HEK293 (cell line): ENCODE measurements around the gene PCBP3.

Experiments used
- FEZF1 ChIP-seq: fragments of 450-650 bp; formaldehyde crosslinking; IDR thresholded peaks from 2 replicates; pipeline ENCODE4 v1.5.1; 2016; ENCODE audit warnings: missing biosample characterization, missing genetic modification characterization
- GLI4 ChIP-seq: fragments of 450-650 bp; formaldehyde crosslinking; IDR thresholded peaks from 2 replicates; pipeline ENCODE4 v1.5.1; 2016; ENCODE audit warnings: missing biosample characterization, missing genetic modification characterization
- KLF1 ChIP-seq: fragments of 450-650 bp; formaldehyde crosslinking; IDR thresholded peaks from 2 replicates; pipeline ENCODE4 v1.5.1; 2016; ENCODE audit warnings: missing biosample characterization, missing genetic modification characterization
- PRDM1 ChIP-seq: fragments of 450-650 bp; formaldehyde crosslinking; IDR thresholded peaks from 2 replicates; pipeline ENCODE4; 2016; ENCODE audit warnings: missing biosample characterization, missing genetic modification characterization
- SP7 ChIP-seq: fragments of 450-650 bp; formaldehyde crosslinking; IDR thresholded peaks from 2 replicates; pipeline ENCODE4 v1.5.1; 2016; ENCODE audit warnings: missing biosample characterization, missing genetic modification characterization
- ZBTB7A ChIP-seq: fragments of 450-650 bp; formaldehyde crosslinking; IDR thresholded peaks from 2 replicates; pipeline ENCODE4 v1.5.1; 2016; ENCODE audit warnings: low read depth, missing biosample characterization, missing genetic modification characterization
- ZEB2 ChIP-seq: fragments of 450-650 bp; formaldehyde crosslinking; IDR thresholded peaks from 2 replicates; pipeline ENCODE4 v1.5.1; 2016; ENCODE audit warnings: missing biosample characterization, missing genetic modification characterization
- ZFP41 ChIP-seq: fragments of 450-650 bp; formaldehyde crosslinking; IDR thresholded peaks from 2 replicates; pipeline ENCODE4 v1.5.1; 2016; ENCODE audit warnings: missing biosample characterization, missing genetic modification characterization, borderline replicate concordance
- ZNF23 ChIP-seq: fragments of 450-650 bp; formaldehyde crosslinking; IDR thresholded peaks from 2 replicates; pipeline ENCODE4 v1.5.1; 2016; ENCODE audit warnings: missing biosample characterization, missing genetic modification characterization, borderline replicate concordance
- ZNF274 ChIP-seq, 2 experiments: fragments of 200-500 bp in 1 of 2; fragments of 450-650 bp in 1 of 2; sonication (Bioruptor generic) in 1 of 2; formaldehyde crosslinking in 1 of 2; IDR thresholded peaks; 2 replicates each; pipeline versions ENCODE4 v1.5.1 to v1.6.1; 2014 to 2016; ENCODE audit warnings: borderline replicate concordance in 1 of 2, inconsistent platforms in 1 of 2, low read length in 1 of 2, missing biosample characterization in 1 of 2, missing genetic modification characterization in 1 of 2
- ZNF335 ChIP-seq: fragments of 450-650 bp; formaldehyde crosslinking; conservative IDR thresholded peaks from 2 replicates; pipeline ENCODE4 v1.5.1; 2016; ENCODE audit warnings: missing biosample characterization, missing genetic modification characterization
- ZNF350 ChIP-seq: fragments of 450-650 bp; formaldehyde crosslinking; IDR thresholded peaks from 2 replicates; pipeline ENCODE4 v1.5.0; 2017; ENCODE audit warnings: missing biosample characterization, mild to moderate bottlenecking, missing genetic modification characterization
- ZNF366 ChIP-seq: fragments of 450-650 bp; formaldehyde crosslinking; conservative IDR thresholded peaks from 2 replicates; pipeline ENCODE4 v1.5.1; 2016; ENCODE audit warnings: missing biosample characterization, missing genetic modification characterization
- ZNF37A ChIP-seq: fragments of 450-650 bp; IDR thresholded peaks from 2 replicates; pipeline ENCODE4 v1.5.1; 2018; ENCODE audit warnings: missing biosample characterization, missing genetic modification characterization
- ZNF394 ChIP-seq: fragments of 450-650 bp; formaldehyde crosslinking; IDR thresholded peaks from 2 replicates; pipeline ENCODE4 v1.5.1; 2016; ENCODE audit warnings: missing biosample characterization, missing genetic modification characterization, mild to moderate bottlenecking, moderate library complexity, borderline replicate concordance
- ZNF48 ChIP-seq: fragments of 450-650 bp; formaldehyde crosslinking; IDR thresholded peaks from 2 replicates; pipeline ENCODE4 v1.5.1; 2016; ENCODE audit warnings: missing biosample characterization, missing genetic modification characterization
- ZNF514 ChIP-seq: fragments of 450-650 bp; formaldehyde crosslinking; IDR thresholded peaks from 2 replicates; pipeline ENCODE4 v1.5.1; 2016; ENCODE audit warnings: missing biosample characterization, missing genetic modification characterization
- ZNF623 ChIP-seq: fragments of 450-650 bp; formaldehyde crosslinking; IDR thresholded peaks from 2 replicates; pipeline ENCODE4 v1.5.1; 2016; ENCODE audit warnings: missing biosample characterization, missing genetic modification characterization
- ZNF701 ChIP-seq: fragments of 450-650 bp; formaldehyde crosslinking; IDR thresholded peaks from 2 replicates; pipeline ENCODE4 v1.5.1; 2016; ENCODE audit warnings: missing biosample characterization, missing genetic modification characterization
- ZNF707 ChIP-seq: fragments of 450-650 bp; formaldehyde crosslinking; IDR thresholded peaks from 2 replicates; pipeline ENCODE4 v1.5.1; 2016; ENCODE audit warnings: missing biosample characterization, missing genetic modification characterization
- ZNF747 ChIP-seq: fragments of 450-650 bp; formaldehyde crosslinking; IDR thresholded peaks from 2 replicates; pipeline ENCODE4 v1.5.1; 2016; ENCODE audit warnings: missing biosample characterization, missing genetic modification characterization
- ZNF791 ChIP-seq: fragments of 450-650 bp; formaldehyde crosslinking; IDR thresholded peaks from 2 replicates; pipeline ENCODE4 v1.5.1; 2016; ENCODE audit warnings: missing biosample characterization, missing genetic modification characterization
- TF ChIP-seq, protein P1 (sequence below): fragments of 450-650 bp; formaldehyde crosslinking; IDR thresholded peaks from 2 replicates; pipeline ENCODE4 v1.5.1; 2016; ENCODE audit warnings: missing biosample characterization, missing genetic modification characterization, borderline replicate concordance
- TF ChIP-seq, protein P2 (sequence below): fragments of 450-650 bp; formaldehyde crosslinking; IDR thresholded peaks from 2 replicates; pipeline ENCODE4 v1.5.1; 2016; ENCODE audit warnings: missing biosample characterization, missing genetic modification characterization, borderline replicate concordance
- TF ChIP-seq, protein P3 (sequence below): fragments of 450-650 bp; formaldehyde crosslinking; conservative IDR thresholded peaks from 2 replicates; pipeline ENCODE4 v1.5.1; 2016; ENCODE audit warnings: low read depth, missing biosample characterization, missing genetic modification characterization
- TF ChIP-seq, protein P4 (sequence below): fragments of 450-650 bp; formaldehyde crosslinking; optimal IDR thresholded peaks from 2 replicates; pipeline ENCODE3; 2016; ENCODE audit warnings: missing biosample characterization, mild to moderate bottlenecking, missing genetic modification characterization

Gene PCBP3

DNA sequence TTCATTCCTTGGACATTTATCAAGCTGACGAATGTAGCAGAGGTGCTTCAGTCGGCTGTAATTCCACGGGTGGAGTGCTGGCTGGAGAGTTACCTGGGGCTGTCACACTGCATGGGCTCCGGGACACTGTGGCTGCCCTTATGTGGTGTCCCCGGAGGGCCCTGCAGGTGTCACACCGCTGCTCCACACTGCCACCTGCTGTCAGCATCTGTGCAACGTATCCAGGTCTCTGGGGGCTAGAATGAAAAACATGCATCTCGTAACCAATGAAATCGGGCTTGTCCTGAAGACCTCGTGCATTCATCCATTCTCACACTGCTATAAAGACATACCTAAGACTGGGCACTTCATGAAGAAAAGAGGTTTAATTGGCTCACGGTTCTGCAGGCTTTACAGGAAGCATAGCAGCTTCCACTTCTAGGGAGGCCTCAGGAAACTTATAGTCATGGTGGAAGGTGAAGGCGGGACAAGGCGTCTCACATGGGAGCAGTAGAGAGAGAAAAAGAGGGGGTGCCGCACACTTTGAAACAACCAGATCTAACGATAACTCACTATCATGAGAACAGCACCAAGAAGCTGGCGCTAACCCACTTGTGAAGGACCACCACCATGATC, 46.7 kb upstream of the PCBP3 start (continued):
- TF ChIP-seq ZNF514 (no peak), ZNF23 (tag by site-specific recombination) (no peak), ZBTB7A (tag by site-specific recombination) (no peak), ZNF623 (tag by site-specific recombination) (no peak), ZNF747 (tag by site-specific recombination) (no peak), ZNF366 (tag by site-specific recombination) (no peak), ZFP41 (tag by site-specific recombination) (no peak), ZNF37A (tag by site-specific recombination) (no peak), ZNF791 (tag by site-specific recombination) (no peak), FEZF1 (tag by site-specific recombination) (no peak), GLI4 (no peak), KLF1 (tag by site-specific recombination) (no peak), ZNF701 (tag by site-specific recombination) (no peak), ZNF48 (tag by site-specific recombination) (no peak), SP7 (tag by site-specific recombination) (0 out of 2 replicates have a peak, but pooled peaks have one; percentile 41), ZNF707 (tag by site-specific recombination) (no peak), ZNF394 (no peak), ZNF350 (tag by site-specific recombination) (no peak), ZEB2 (tag by site-specific recombination) (peak; percentile 66; the same call in 1 of the 2 replicates), ZNF335 (tag by site-specific recombination) (no peak), PRDM1 (tag by site-specific recombination) (no peak), ZNF274 (IDR thresholded peaks at IDR 0.05; ENCODE audit: low read length) (no peak), ZNF274 (tag by site-specific recombination; IDR thresholded peaks at IDR 0.05; ENCODE audit: borderline replicate concordance) (no peak)
- TF ChIP-seq, protein P1, sequence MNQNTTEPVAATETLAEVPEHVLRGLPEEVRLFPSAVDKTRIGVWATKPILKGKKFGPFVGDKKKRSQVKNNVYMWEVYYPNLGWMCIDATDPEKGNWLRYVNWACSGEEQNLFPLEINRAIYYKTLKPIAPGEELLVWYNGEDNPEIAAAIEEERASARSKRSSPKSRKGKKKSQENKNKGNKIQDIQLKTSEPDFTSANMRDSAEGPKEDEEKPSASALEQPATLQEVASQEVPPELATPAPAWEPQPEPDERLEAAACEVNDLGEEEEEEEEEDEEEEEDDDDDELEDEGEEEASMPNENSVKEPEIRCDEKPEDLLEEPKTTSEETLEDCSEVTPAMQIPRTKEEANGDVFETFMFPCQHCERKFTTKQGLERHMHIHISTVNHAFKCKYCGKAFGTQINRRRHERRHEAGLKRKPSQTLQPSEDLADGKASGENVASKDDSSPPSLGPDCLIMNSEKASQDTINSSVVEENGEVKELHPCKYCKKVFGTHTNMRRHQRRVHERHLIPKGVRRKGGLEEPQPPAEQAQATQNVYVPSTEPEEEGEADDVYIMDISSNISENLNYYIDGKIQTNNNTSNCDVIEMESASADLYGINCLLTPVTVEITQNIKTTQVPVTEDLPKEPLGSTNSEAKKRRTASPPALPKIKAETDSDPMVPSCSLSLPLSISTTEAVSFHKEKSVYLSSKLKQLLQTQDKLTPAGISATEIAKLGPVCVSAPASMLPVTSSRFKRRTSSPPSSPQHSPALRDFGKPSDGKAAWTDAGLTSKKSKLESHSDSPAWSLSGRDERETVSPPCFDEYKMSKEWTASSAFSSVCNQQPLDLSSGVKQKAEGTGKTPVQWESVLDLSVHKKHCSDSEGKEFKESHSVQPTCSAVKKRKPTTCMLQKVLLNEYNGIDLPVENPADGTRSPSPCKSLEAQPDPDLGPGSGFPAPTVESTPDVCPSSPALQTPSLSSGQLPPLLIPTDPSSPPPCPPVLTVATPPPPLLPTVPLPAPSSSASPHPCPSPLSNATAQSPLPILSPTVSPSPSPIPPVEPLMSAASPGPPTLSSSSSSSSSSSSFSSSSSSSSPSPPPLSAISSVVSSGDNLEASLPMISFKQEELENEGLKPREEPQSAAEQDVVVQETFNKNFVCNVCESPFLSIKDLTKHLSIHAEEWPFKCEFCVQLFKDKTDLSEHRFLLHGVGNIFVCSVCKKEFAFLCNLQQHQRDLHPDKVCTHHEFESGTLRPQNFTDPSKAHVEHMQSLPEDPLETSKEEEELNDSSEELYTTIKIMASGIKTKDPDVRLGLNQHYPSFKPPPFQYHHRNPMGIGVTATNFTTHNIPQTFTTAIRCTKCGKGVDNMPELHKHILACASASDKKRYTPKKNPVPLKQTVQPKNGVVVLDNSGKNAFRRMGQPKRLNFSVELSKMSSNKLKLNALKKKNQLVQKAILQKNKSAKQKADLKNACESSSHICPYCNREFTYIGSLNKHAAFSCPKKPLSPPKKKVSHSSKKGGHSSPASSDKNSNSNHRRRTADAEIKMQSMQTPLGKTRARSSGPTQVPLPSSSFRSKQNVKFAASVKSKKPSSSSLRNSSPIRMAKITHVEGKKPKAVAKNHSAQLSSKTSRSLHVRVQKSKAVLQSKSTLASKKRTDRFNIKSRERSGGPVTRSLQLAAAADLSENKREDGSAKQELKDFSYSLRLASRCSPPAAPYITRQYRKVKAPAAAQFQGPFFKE (tag by site-specific recombination): no peak
- TF ChIP-seq, protein P2, sequence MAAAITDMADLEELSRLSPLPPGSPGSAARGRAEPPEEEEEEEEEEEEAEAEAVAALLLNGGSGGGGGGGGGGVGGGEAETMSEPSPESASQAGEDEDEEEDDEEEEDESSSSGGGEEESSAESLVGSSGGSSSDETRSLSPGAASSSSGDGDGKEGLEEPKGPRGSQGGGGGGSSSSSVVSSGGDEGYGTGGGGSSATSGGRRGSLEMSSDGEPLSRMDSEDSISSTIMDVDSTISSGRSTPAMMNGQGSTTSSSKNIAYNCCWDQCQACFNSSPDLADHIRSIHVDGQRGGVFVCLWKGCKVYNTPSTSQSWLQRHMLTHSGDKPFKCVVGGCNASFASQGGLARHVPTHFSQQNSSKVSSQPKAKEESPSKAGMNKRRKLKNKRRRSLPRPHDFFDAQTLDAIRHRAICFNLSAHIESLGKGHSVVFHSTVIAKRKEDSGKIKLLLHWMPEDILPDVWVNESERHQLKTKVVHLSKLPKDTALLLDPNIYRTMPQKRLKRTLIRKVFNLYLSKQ (tag by site-specific recombination): no peak
- TF ChIP-seq, protein P3, sequence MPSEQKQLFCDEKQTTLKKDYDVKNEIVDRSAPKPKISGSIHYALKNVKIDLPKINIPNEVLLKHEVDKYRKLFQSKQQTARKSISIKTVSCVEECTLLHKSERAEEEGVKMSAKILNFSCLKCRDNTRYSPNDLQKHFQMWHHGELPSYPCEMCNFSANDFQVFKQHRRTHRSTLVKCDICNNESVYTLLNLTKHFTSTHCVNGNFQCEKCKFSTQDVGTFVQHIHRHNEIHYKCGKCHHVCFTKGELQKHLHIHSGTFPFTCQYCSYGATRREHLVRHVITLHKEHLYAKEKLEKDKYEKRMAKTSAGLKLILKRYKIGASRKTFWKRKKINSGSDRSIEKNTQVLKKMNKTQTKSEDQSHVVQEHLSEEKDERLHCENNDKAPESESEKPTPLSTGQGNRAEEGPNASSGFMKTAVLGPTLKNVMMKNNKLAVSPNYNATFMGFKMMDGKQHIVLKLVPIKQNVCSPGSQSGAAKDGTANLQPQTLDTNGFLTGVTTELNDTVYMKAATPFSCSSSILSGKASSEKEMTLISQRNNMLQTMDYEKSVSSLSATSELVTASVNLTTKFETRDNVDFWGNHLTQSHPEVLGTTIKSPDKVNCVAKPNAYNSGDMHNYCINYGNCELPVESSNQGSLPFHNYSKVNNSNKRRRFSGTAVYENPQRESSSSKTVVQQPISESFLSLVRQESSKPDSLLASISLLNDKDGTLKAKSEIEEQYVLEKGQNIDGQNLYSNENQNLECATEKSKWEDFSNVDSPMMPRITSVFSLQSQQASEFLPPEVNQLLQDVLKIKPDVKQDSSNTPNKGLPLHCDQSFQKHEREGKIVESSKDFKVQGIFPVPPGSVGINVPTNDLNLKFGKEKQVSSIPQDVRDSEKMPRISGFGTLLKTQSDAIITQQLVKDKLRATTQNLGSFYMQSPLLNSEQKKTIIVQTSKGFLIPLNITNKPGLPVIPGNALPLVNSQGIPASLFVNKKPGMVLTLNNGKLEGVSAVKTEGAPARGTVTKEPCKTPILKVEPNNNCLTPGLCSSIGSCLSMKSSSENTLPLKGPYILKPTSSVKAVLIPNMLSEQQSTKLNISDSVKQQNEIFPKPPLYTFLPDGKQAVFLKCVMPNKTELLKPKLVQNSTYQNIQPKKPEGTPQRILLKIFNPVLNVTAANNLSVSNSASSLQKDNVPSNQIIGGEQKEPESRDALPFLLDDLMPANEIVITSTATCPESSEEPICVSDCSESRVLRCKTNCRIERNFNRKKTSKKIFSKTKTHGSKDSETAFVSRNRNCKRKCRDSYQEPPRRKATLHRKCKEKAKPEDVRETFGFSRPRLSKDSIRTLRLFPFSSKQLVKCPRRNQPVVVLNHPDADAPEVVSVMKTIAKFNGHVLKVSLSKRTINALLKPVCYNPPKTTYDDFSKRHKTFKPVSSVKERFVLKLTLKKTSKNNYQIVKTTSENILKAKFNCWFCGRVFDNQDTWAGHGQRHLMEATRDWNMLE (tag by site-specific recombination): no peak
- TF ChIP-seq, protein P4, sequence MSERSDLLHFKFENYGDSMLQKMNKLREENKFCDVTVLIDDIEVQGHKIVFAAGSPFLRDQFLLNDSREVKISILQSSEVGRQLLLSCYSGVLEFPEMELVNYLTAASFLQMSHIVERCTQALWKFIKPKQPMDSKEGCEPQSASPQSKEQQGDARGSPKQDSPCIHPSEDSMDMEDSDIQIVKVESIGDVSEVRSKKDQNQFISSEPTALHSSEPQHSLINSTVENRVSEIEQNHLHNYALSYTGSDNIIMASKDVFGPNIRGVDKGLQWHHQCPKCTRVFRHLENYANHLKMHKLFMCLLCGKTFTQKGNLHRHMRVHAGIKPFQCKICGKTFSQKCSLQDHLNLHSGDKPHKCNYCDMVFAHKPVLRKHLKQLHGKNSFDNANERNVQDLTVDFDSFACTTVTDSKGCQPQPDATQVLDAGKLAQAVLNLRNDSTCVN (tag by site-specific recombination): peak; percentile 21
